HL-60/S4 treated with phorbol 12-myristate 13-acetate at 8.2 ng/mL for 4 days and 3 days (cell line): ENCODE data around the gene BHLHA9.

Source experiments
- in situ Hi-C: fragments of 300-500 bp; cut with MboI; formaldehyde crosslinking; loops from 2 replicates; pipeline ENCODE4 v1.15.0; 2022; ENCODE audit warnings: low sequenced_read_pairs

BHLHA9 gene

GRCh38 chr17:1251866-1252608 lies 18.2 kb upstream of the BHLHA9 start:
- in situ Hi-C loops: loop anchor here (25.0 kb wide), 1 partner anchor 260 kb away; the partner anchor contains the start of gene INPP5K

GRCh38 chr17:1255041-1255440 lies 15.2 kb upstream of the BHLHA9 start:
- in situ Hi-C loops: loop anchor here (25.0 kb wide), 1 partner anchor 257 kb away; the partner anchor contains the start of gene INPP5K

- in situ Hi-C loops: loop anchor here (25.0 kb wide), 1 partner anchor 256 kb away; the partner anchor contains the start of gene INPP5K
Measured at GRCh38 chr17:1256699-1257098, 13.5 kb upstream of the BHLHA9 start.

DNA sequence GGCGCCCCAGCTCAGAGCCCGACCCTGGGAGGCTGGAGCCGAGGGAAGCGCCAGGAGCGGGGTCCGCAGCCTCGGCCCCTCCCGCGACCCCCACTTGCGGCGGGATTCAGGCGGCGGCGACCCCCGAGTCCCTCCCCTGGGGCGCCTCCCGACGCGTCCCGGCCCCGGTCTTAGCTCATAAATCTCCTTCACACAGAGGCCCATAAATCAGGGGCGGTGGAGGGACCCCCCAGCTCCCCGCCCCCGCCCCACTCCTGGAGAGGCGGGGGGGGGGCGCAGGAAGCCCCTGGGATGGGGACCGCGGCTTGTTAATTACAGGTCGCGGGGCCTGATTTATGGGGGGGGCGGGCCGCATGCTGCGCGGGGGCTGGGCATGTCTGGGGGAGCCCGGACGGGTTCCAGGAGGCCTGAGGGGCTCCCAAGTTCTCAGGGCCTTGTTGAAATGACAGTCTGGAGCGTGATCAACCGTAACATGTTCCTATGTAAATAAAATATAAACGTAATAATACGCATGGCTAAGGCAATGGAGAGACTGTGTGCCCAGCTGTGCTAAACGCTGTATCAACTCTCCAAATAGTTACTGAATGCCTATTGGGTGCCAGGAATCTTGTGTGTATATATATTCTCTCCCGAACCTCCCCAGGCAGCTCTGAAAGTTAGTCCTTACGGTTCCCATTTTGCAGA lies 10.0 kb upstream of the BHLHA9 start:
- in situ Hi-C loops: loop anchor here (25.0 kb wide), 1 partner anchor 252 kb away; the partner anchor contains the start of gene INPP5K

GRCh38 chr17:1260770-1261161 lies 9.5 kb upstream of the BHLHA9 start:
- in situ Hi-C loops: loop anchor here (25.0 kb wide), 1 partner anchor 252 kb away; the partner anchor contains the start of gene INPP5K

DNA sequence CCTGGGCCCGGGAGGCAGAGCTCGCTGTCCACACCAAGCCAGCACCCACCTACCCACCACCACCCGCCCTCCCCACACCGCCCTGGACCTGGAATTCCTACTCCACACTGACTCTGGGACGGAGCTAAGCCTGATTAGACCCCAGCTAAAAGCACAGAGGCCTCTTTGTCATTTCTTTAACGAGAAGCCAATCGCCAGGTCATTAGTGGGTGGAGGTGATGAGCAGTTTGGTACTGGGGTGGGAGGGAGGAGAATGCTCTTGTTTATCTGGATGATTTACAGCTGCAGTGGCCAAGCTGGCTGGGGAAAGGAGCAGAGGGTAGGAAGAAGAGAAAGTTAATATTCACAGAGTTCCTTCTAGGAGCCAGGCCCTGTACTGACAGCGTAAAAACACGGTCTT lies 6.0 kb upstream of the BHLHA9 start:
- in situ Hi-C loops: loop anchor here (25.0 kb wide), 1 partner anchor 248 kb away; the partner anchor contains the start of gene INPP5K

DNA sequence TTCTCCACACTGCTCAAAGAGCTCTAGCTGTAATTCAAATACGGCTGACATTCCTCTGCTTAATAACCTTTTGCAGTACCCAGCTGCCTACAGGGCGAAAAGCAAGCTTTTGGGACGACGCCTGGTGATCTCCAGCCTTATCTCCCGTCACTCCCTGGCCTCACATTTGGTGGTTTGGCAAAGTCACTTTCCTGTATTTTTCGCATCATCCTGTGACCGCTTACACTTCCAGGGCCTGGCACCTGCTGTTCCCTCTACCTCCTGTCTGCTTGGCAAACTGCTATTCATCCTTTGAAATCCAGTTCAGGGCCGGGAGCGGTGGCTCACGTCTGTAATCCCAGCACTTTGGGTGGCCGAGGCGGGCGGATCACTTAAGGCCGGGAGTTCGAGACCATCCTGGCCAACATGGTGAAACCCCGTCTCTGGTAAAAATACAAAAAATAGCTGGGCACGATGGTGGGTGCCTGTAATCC lies 2.7 kb upstream of the BHLHA9 start:
- in situ Hi-C loops: loop anchor here (25.0 kb wide), 1 partner anchor 245 kb away; the partner anchor contains the start of gene INPP5K

GRCh38 chr17:1271030-1271423 lies 783 bp downstream of the BHLHA9 start:
- in situ Hi-C loops: loop anchor here (25.0 kb wide), 1 partner anchor 241 kb away; the partner anchor contains the start of gene INPP5K

DNA sequence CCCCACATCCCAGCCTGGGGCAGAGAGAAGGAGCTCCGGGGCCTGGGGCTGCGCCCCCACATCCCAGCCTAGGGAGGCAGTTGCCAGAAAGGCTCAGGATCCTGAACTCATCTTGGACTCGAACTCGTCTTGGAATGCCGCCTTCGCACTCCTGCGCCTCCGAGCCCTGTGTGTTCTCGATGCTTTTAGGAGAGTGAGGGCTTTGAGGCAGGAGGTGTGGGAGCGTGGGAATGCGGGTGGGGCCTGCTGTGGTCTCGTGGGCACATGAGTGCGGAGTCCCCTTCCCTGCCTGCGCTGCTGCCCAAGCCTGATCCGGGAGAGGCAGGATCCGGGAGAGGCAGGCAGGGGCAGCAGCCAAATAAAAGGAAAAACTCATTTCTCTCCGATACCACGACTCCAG lies 1.2 kb downstream of the BHLHA9 start:
- in situ Hi-C loops: loop anchor here (25.0 kb wide), 1 partner anchor 241 kb away; the partner anchor contains the start of gene INPP5K

- in situ Hi-C loops: loop anchor here (25.0 kb wide), 1 partner anchor 240 kb away; the partner anchor contains the start of gene INPP5K
Measured at GRCh38 chr17:1272701-1273100, 2.5 kb downstream of the BHLHA9 start.

DNA sequence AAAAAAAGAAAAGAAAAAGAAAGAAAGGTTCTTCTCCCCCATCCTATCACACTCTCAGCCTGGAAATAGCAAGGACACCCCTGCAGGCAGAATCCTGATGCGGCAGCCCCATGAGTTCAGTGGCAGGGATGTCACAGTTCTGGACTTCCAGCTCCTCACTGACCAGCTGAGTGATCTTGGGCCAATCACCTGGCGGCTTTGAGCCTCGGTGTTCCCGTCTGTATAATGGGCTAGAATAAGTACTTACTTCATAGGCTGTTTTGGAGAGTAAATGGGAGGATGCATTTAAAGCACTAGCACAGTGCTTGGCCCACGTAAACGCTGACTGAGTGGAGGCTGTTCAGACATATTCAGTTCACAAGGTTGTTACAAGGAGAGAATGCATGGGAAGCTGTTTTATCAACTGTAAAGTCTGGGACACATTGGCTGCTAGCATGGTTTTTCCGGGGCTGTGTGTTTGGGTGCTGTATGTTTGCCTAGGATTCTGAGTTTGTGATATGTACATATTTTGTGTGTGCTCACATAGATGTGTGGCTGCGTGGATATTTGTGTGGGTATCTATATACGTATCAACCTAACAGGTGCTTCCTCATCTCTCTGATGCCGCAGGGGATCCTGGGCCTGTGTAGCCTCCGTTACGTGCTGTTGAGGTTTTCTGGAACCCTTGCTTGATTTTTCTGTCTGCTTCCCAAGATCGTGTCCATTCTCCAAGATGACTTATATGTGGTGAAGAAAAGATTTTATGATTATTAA lies 3.4 kb downstream of the BHLHA9 start:
- in situ Hi-C loops: loop anchor here (25.0 kb wide), 1 partner anchor 239 kb away; the partner anchor contains the start of gene INPP5K

DNA sequence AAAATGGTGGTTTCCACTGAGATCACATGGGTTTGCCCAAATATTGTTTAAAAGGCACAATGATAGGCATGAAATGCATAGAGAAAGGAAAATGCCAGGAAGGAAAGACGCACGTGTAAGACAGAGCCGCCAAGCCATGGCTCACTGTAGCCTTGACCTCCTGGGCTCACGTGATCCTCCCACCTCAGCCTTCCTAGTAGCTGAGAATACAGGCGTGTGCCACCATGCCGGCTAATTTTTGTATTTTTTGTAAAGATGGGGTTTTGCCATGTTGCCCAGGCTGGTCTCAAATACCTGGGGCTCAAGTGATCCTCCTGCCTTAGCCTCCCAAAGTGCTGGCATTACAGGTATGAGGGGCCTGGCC lies 4.0 kb downstream of the BHLHA9 start:
- in situ Hi-C loops: loop anchor here (25.0 kb wide), 1 partner anchor 238 kb away; the partner anchor contains the start of gene INPP5K

DNA sequence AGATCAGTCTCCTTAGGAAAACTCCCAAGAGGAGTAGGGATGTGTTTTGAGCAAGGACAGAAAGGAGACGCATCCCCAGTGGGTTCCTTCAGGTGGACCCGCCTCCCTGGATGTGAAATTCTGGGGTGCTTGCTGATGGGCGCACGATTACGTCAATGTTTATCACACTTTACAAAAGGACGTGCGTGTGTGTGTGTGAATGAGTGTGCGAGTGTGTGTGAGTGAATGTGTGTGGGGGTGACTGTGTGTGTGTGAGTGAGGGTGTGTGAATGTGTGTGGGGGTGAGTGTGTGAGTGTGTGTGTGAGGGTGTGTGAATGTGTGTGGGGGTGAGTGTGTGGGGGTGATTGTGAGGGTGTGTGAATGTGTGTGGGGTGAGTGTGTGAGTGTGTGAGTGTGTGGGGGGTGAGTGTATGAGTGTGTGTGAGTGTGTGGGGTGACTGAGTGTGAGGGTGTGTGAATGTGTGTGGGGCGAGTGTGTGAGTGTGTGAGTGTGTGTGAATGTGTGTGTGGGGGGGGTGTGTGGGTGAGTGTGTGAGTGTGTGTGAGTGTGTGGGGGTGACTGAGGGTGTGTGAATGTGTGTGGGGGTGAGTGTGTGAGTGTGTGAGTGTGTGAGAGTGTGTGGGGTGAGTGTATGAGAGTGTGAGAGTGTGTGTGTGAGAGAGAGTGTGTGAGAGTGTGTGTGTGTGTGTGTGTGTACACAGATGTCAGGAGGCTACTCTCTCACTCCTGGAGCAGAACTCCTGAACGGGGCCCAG lies 5.1 kb downstream of the BHLHA9 start:
- in situ Hi-C loops: no loop called here

GRCh38 chr17:1275962-1276736 lies 5.9 kb downstream of the BHLHA9 start:
- in situ Hi-C loops: no loop called here

DNA sequence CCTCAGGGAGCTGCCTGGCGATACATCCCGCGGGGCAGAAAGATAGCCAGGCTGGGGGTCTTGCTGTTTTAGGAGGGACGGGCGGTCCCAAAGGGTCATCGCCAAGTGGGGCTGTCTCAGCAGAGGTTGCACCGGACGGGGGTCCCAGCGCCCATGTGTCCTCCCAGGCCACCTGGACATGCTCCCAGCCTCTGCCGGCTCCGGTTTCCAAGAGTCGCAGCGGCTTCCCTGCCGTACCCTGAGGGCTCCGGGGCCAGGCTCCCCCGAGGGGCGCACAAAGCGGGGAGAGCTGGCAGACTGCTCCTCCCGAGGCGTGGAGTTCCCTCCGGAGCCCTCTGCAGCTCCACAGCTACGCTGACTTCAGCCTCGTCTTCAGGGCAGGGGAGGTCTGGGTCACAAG lies 10.4 kb downstream of the BHLHA9 start:
- in situ Hi-C loops: no loop called here

- in situ Hi-C loops: no loop called here
Measured at GRCh38 chr17:1286379-1287106, 16.3 kb downstream of the BHLHA9 start.

DNA sequence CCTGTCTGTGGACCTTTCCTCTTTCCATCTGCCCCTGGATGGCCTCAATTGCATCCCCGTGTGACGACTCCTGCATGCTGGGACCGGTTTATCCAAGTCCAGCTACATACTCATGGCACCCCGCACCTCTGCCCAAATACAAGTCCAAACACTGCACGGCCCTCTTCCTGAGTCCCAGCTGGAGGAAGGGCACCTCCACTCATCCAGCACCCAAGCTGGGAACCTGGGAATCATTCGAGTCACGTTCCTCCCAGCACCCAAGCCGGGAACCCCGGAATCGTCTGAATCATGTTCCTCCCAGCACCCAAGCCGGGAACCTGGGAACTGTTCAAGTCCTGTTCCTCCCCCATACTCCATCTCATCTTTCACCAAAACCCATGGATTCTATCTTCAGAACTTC lies 19.5 kb downstream of the BHLHA9 start:
- in situ Hi-C loops: no loop called here

GRCh38 chr17:1290676-1291075 lies 20.4 kb downstream of the BHLHA9 start:
- in situ Hi-C loops: no loop called here
